CD4-positive, alpha-beta memory T cell (primary cell): Measurements from ENCODE around the gene MIA. TPM values are rescaled to one million over a fixed set of nuclear protein-coding genes. Genes with fewer than 3 reads are reported as not detected.
"Not testable (repeated sequence)": the region's sequence is repeated elsewhere in the genome, so short reads cannot be mapped to it uniquely, and the experiment has no call there.

ENCODE experiments used
- CTCF ChIA-PET: fragments of 350-600 bp; sonication (Branson Sonifier 250); formaldehyde crosslinking; loops from one replicate; lab custom pipeline; 2021; ENCODE audit warnings: inconsistent platforms; ENCODE audit not compliant: partially characterized antibody; lab: Charles Lee
- POLR2A ChIA-PET: fragments of 350-600 bp; sonication (Branson Sonifier 250); formaldehyde crosslinking; loops from one replicate; lab custom pipeline; 2021; ENCODE audit not compliant: partially characterized antibody; lab: Charles Lee
- DNase-seq, 5 donors: peaks; one replicate each; pipeline versions ENCODE4 v3.0.0 to v3.0.0-alpha.2; 2020 to 2022; ENCODE audit warnings: mixed read lengths in 1 of 5
- H3K27ac ChIP-seq: one replicate; pipeline ENCODE4 v1.7.0; 2013; ENCODE audit warnings: low read depth, low read length
- H3K27me3 ChIP-seq: 2 replicates; pipeline ENCODE4 v1.7.0; 2013; ENCODE audit warnings: mild to moderate bottlenecking, low read length, moderate library complexity; ENCODE audit not compliant: insufficient read depth
- H3K36me3 ChIP-seq: 2 replicates; pipeline ENCODE4 v1.7.0; 2013; ENCODE audit warnings: mild to moderate bottlenecking, low read length, moderate library complexity; ENCODE audit not compliant: insufficient read depth
- H3K4me1 ChIP-seq: 2 replicates; pipeline ENCODE4 v1.7.0; 2013; ENCODE audit warnings: mild to moderate bottlenecking, low read length, moderate library complexity; ENCODE audit not compliant: insufficient read depth
- H3K4me3 ChIP-seq, 2 donors: one replicate each; pipeline ENCODE4 v1.7.0; 2013; ENCODE audit warnings: low read length in 2 of 2, mild to moderate bottlenecking in 1 of 2
- H3K9me3 ChIP-seq, 2 donors: one replicate each; pipeline ENCODE4 v1.7.0; 2013; ENCODE audit warnings: low read length in 2 of 2, control low read depth in 1 of 2; ENCODE audit not compliant: control insufficient read depth in 1 of 2
- H3K27ac Mint-ChIP-seq, 7 donors: one replicate each; pipeline ENCODE4 v1.8.0; 2020 to 2021; ENCODE audit warnings: mixed read lengths in 7 of 7, mild to moderate bottlenecking in 6 of 7, inconsistent platforms in 3 of 7, moderate library complexity in 3 of 7
- H3K27me3 Mint-ChIP-seq, 2 donors: one replicate each; pipeline ENCODE4 v1.8.0; 2020 to 2021; ENCODE audit warnings: mixed read lengths in 2 of 2
- H3K36me3 Mint-ChIP-seq, 2 donors: one replicate each; pipeline ENCODE4 v1.8.0; 2020 to 2021; ENCODE audit warnings: mixed read lengths in 2 of 2, inconsistent platforms in 1 of 2, mild to moderate bottlenecking in 1 of 2
- H3K4me1 Mint-ChIP-seq, 4 donors: one replicate each; pipeline ENCODE4 v1.8.0; 2020 to 2021; ENCODE audit warnings: mixed read lengths in 4 of 4, mild to moderate bottlenecking in 1 of 4
- H3K4me3 Mint-ChIP-seq, 8 donors: one replicate each; pipeline ENCODE4 v1.8.0; 2020 to 2021; ENCODE audit warnings: mixed read lengths in 8 of 8, mild to moderate bottlenecking in 7 of 8, moderate library complexity in 6 of 8, inconsistent platforms in 3 of 8
- H3K9me3 Mint-ChIP-seq, 8 donors: one replicate each; pipeline ENCODE4 v1.8.0; 2020 to 2021; ENCODE audit warnings: mixed read lengths in 8 of 8, mild to moderate bottlenecking in 5 of 8, inconsistent platforms in 3 of 8, moderate library complexity in 1 of 8
- intact Hi-C: fragments of 100-400 bp; cut with micrococcal nuclease; formaldehyde crosslinking; loops from one replicate; pipeline ENCODE4 v1.15.1; 2023
- polyA plus RNA-seq, 2 donors: library from polyadenylated mRNA; unstranded; fragments of 300-500 nt; fragmentation: Illumina TruSeq; gene quantifications; one replicate each; pipeline ENCODE4 v1.2.3, GENCODE V29; 2021
- total RNA-seq, 2 experiments: library from RNA; stranded (reverse); gene quantifications; one replicate each; pipeline ENCODE4 v1.2.3, GENCODE V29; 2021

The MIA gene
- total and polyA plus RNA-seq, 4 experiments from 2014 or later = 11.2 to 11.4 TPM; not detected in 2

- H3K9me3 Mint-ChIP-seq = not testable (repeated sequence)
- peaks cover 9 to 17% of the 10 kb centered on the region in 2 donors for H3K36me3 Mint-ChIP-seq
These were observed 4.0 kb upstream of the MIA start for GRCh38 chr19:40771101-40771862.

GRCh38 chr19:40775632-40776022 is 306 bp downstream of the MIA start:
- no peak overlapping the region for H3K4me3 ChIP-seq
- ChIA-PET CTCF (interaction anchor here (1.8 kb wide), 1 partner anchor 18 kb away, joined by 4 read pairs; no protein-coding TSS in a partner anchor), POLR2A (interaction anchor here (0.9 to 14.6 kb wide), 4 partner anchors 22 to 27 kb away, joined by 3 to 369 read pairs (median 72); partner anchors contain the start of genes ACTMAP, EGLN2 and SNRPA)
- DNase-seq = no peak
- Mint-ChIP-seq H3K27ac (peak overlapping the region in 5 of 7 donors; percentile 42 to 95 (median 74)), H3K27me3 (no peaks in the 10 kb centered on the region), H3K4me1 (peaks cover 26 to 45% (median 33%) of the 10 kb centered on the region in 4 donors), H3K4me3 (no peak overlapping the region), H3K9me3 (peaks cover 0 to 5% (median 0%) of the 10 kb centered on the region in 8 donors), H3K36me3 (peaks cover 13 to 24% of the 10 kb centered on the region in 2 donors)
- H3K36me3 ChIP-seq = no peaks in the 10 kb centered on the region
- H3K4me1 ChIP-seq = peaks cover 34% of the 10 kb centered on the region
- H3K27ac ChIP-seq = no peak overlapping the region
- intact Hi-C loops = loop anchor here (2.0 kb wide), 1 partner anchor 43 kb away; no protein-coding TSS in a partner anchor
- H3K27me3 ChIP-seq = no peaks in the 10 kb centered on the region
- H3K9me3 ChIP-seq = no peaks in the 10 kb centered on the region

More at GRCh38 chr19:40771101-40771862, 4.0 kb upstream of the MIA start:
- intact Hi-C loops, H3K27me3 ChIP-seq, H3K4me1 ChIP-seq, H3K27me3 Mint-ChIP-seq, H3K27ac ChIP-seq, H3K36me3 ChIP-seq, H3K4me3 ChIP-seq, H3K9me3 ChIP-seq: not testable (repeated sequence)
- CTCF ChIA-PET = interaction anchor here (1.2 to 1.5 kb wide), 3 partner anchors 7 to 373 kb away, joined by 3 to 4 read pairs (median 3); no protein-coding TSS in a partner anchor
- peak in 4 of 5 donors; percentile 34 to 54 (median 47) for DNase-seq
- H3K4me3 Mint-ChIP-seq = peak overlapping the region in 3 of 8 donors; percentile 21 to 59 (median 48)
- POLR2A ChIA-PET = interaction anchor here (0.6 to 14.6 kb wide), 4 partner anchors 17 to 57 kb away, joined by 3 to 369 read pairs (median 3); partner anchors contain the start of gene EGLN2
- peak overlapping the region in 6 of 7 donors; percentile 33 to 84 (median 68) for H3K27ac Mint-ChIP-seq
- peaks cover 9 to 13% (median 11%) of the 10 kb centered on the region in 4 donors for H3K4me1 Mint-ChIP-seq

GRCh38 chr19:40776364-40776763 is 1.0 kb downstream of the MIA start:
- Mint-ChIP-seq H3K9me3 (no peaks in the 10 kb centered on the region), H3K27me3 (no peaks in the 10 kb centered on the region), H3K4me1 (peaks cover 21 to 41% (median 30%) of the 10 kb centered on the region in 4 donors), H3K27ac (peak overlapping the region in 6 of 7 donors; percentile 10 to 99 (median 98)), H3K4me3 (peak overlapping the region in 1 of 8 donors; percentile 97), H3K36me3 (peaks cover 9 to 20% of the 10 kb centered on the region in 2 donors)
- Histone ChIP-seq H3K27ac (no peak overlapping the region), H3K4me1 (peaks cover 29% of the 10 kb centered on the region), H3K27me3 (no peaks in the 10 kb centered on the region), H3K36me3 (no peaks in the 10 kb centered on the region), H3K9me3 (no peaks in the 10 kb centered on the region), H3K4me3 (no peak overlapping the region)
- ChIA-PET POLR2A (interaction anchor here (2.2 to 14.6 kb wide), 4 partner anchors 9 to 576 kb away, joined by 11 to 369 read pairs (median 85); partner anchors contain the start of genes ACTMAP, EGLN2, SNRPA and TGFB1), CTCF (interaction anchor here (1.1 to 3.3 kb wide), 5 partner anchors 17 to 43 kb away, joined by 4 to 46 read pairs (median 5); no protein-coding TSS in a partner anchor)
- DNase-seq = no peak
- intact Hi-C loops = loop anchor here (2.0 kb wide), 1 partner anchor 42 kb away; no protein-coding TSS in a partner anchor

GRCh38 chr19:40776932-40777644 is 1.8 kb downstream of the MIA start:
- intact Hi-C loops = loop anchor here (2.0 kb wide), 1 partner anchor 42 kb away; no protein-coding TSS in a partner anchor
- Mint-ChIP-seq H3K27me3 (no peaks in the 10 kb centered on the region), H3K4me1 (peaks cover 23 to 41% (median 31%) of the 10 kb centered on the region in 4 donors), H3K36me3 (peaks cover 10 to 25% of the 10 kb centered on the region in 2 donors), H3K9me3 (no peaks in the 10 kb centered on the region), H3K27ac (peak overlapping the region; percentile 95 to 99 (median 99)), H3K4me3 (peak overlapping the region; percentile 92 to 98 (median 95))
- peak; percentile 87 to 96 (median 88) for DNase-seq
- ChIA-PET POLR2A (interaction anchor here (0.8 to 14.6 kb wide), 27 partner anchors 9 to 772 kb away, joined by 3 to 369 read pairs (median 5); partner anchors contain the start of genes ACTMAP, COQ8B, EGLN2 and HNRNPUL1), CTCF (interaction anchor here (0.6 to 4.1 kb wide), 15 partner anchors 16 to 428 kb away, joined by 3 to 46 read pairs (median 7); partner anchors contain the start of genes ACTMAP, COQ8B, EGLN2 and ITPKC)
- Histone ChIP-seq H3K4me3 (peak overlapping the region; percentile 67 to 98), H3K9me3 (no peaks in the 10 kb centered on the region), H3K27ac (peak overlapping the region; percentile 89), H3K36me3 (peaks cover 2% of the 10 kb centered on the region), H3K4me1 (peaks cover 29% of the 10 kb centered on the region), H3K27me3 (no peaks in the 10 kb centered on the region)

GRCh38 chr19:40777645-40777936 is 2.3 kb downstream of the MIA start:
- Histone ChIP-seq H3K9me3 (no peaks in the 10 kb centered on the region), H3K27ac (peak overlapping the region; percentile 89), H3K36me3 (peaks cover 5% of the 10 kb centered on the region), H3K4me3 (peak overlapping the region; percentile 67 to 98), H3K27me3 (no peaks in the 10 kb centered on the region), H3K4me1 (peaks cover 29% of the 10 kb centered on the region)
- Mint-ChIP-seq H3K9me3 (no peaks in the 10 kb centered on the region), H3K27me3 (no peaks in the 10 kb centered on the region), H3K36me3 (peaks cover 11 to 28% of the 10 kb centered on the region in 2 donors), H3K4me1 (peaks cover 24 to 45% (median 31%) of the 10 kb centered on the region in 4 donors), H3K27ac (peak overlapping the region; percentile 95 to 99 (median 99)), H3K4me3 (peak overlapping the region; percentile 92 to 98 (median 95))
- ChIA-PET POLR2A (interaction anchor here (0.8 to 14.6 kb wide), 29 partner anchors 9 to 772 kb away, joined by 3 to 369 read pairs (median 5); partner anchors contain the start of genes ACTMAP, COQ8B, EGLN2 and HNRNPUL1), CTCF (interaction anchor here (0.6 to 4.1 kb wide), 15 partner anchors 16 to 427 kb away, joined by 3 to 46 read pairs (median 7); partner anchors contain the start of genes ACTMAP, COQ8B, EGLN2 and ITPKC)
- DNase-seq = no peak
- intact Hi-C loops = loop anchor here (2.0 kb wide), 1 partner anchor 41 kb away; no protein-coding TSS in a partner anchor
